Colonic mucosa (tissue), 4 donors: ENCODE data around the gene SYNPO2L. TPM values are rescaled to one million over a fixed set of nuclear protein-coding genes. Genes with fewer than 3 reads are reported as not detected.
"Not testable (repeated sequence)": the region's sequence is repeated elsewhere in the genome, so short reads cannot be mapped to it uniquely, and the experiment has no call there.

ENCODE experiments used
- DNase-seq: peaks from one replicate; pipeline ENCODE4 v3.0.0-alpha.2; 2020
- H3K27ac ChIP-seq: fragments of 200-600 bp; one replicate; pipeline ENCODE4 v1.8.0; 2021
- H3K27me3 ChIP-seq: fragments of 200-600 bp; one replicate; pipeline ENCODE4 v1.8.0; 2021
- H3K36me3 ChIP-seq: fragments of 200-600 bp; one replicate; pipeline ENCODE4 v1.8.0; 2021
- H3K4me1 ChIP-seq: fragments of 200-600 bp; one replicate; pipeline ENCODE4 v1.8.0; 2021; ENCODE audit warnings: mild to moderate bottlenecking
- H3K4me3 ChIP-seq: fragments of 200-600 bp; one replicate; pipeline ENCODE4 v1.8.0; 2021
- H3K9ac ChIP-seq, 2 donors: one replicate each; pipeline ENCODE4 v1.7.0; 2013; ENCODE audit warnings: control low read depth in 2 of 2, low read depth in 2 of 2, low read length in 2 of 2
- H3K9me3 ChIP-seq: fragments of 200-600 bp; one replicate; pipeline ENCODE4 v1.8.0; 2021
- intact Hi-C: fragments of 100-400 bp; cut with DNase I; formaldehyde crosslinking; loops from one replicate; pipeline ENCODE4 v1.14.1; 2022
- total RNA-seq, 2 donors: library from RNA; stranded (reverse); fragmentation: NEBNext Ultra II Directional in 1 of 2; extraction: Animal tissue kit (Norgen Biotek cat#: 25700) in 1 of 2; gene quantifications; one replicate each; pipeline ENCODE4 v1.2.1, GENCODE V29; 2021
- TF ChIP-seq, protein P1 (sequence below): fragments of 200-600 bp; IDR thresholded peaks from one replicate; pipeline ENCODE4 v1.8.0; 2022; ENCODE audit warnings: antibody characterized with exemption, mild to moderate bottlenecking
- donor health status: healthy.
- donor health status: DM: no; HTN: no; CAD: no.
- donor health status: DM: no; HTN: no; CAD: no.

SYNPO2L gene
- total RNA-seq, 2 donors from 2014 or later: 0.05 TPM; not detected in 1

DNA sequence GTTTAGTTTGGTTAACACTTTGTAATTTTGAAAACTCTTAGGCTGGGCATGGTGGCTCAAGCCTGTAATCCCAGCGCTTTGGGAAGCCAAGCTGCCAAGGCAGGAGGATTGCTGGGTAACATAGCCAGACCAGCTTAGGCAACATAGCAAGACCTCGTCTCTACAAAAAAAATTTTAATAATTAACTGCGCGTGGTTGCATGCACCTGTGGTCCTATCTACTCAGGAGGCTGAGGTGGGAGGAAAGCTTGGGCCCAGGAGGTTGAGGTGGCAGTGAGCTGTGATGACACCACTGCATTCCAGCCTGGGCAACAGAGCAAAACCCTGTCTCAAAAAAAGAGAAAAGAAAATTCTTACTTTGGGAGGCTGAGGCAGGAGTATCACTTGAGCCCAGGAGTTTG lies 32.8 kb downstream of the SYNPO2L start:
- TF ChIP-seq, protein P1, sequence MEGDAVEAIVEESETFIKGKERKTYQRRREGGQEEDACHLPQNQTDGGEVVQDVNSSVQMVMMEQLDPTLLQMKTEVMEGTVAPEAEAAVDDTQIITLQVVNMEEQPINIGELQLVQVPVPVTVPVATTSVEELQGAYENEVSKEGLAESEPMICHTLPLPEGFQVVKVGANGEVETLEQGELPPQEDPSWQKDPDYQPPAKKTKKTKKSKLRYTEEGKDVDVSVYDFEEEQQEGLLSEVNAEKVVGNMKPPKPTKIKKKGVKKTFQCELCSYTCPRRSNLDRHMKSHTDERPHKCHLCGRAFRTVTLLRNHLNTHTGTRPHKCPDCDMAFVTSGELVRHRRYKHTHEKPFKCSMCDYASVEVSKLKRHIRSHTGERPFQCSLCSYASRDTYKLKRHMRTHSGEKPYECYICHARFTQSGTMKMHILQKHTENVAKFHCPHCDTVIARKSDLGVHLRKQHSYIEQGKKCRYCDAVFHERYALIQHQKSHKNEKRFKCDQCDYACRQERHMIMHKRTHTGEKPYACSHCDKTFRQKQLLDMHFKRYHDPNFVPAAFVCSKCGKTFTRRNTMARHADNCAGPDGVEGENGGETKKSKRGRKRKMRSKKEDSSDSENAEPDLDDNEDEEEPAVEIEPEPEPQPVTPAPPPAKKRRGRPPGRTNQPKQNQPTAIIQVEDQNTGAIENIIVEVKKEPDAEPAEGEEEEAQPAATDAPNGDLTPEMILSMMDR: no peak
- Histone ChIP-seq H3K27ac (no peak overlapping the region), H3K9ac (no peak overlapping the region), H3K27me3 (no peaks in the 10 kb centered on the region), H3K9me3 (no peaks in the 10 kb centered on the region), H3K4me3 (no peak overlapping the region), H3K4me1 (no peaks in the 10 kb centered on the region), H3K36me3 (no peaks in the 10 kb centered on the region)
- intact Hi-C loops: no loop called here
- DNase-seq: no peak

DNA sequence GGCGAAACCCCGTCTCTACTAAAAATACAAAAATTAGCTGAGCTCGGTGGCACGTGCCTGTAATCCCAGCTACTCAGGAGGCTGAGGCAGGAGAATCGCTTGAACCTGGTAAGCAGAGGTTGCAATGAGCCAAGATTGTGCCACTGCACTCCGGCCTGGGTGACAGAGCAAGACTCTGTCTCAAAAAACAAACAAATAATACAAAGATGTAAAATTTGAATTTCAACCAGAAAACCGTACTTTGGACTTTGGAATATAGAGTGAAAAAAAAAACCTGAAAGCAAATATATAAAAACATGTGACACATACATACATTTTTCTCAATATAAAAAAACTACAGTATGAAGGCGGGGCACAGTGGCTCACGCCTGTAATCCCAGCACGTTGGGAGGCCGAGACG lies 34.9 kb downstream of the SYNPO2L start:
- H3K9ac ChIP-seq, H3K27me3 ChIP-seq, DNase-seq, intact Hi-C loops, H3K4me1 ChIP-seq, H3K9me3 ChIP-seq, H3K36me3 ChIP-seq, H3K4me3 ChIP-seq: not testable (repeated sequence)
- H3K27ac ChIP-seq: peak overlapping the region; percentile 18

DNA sequence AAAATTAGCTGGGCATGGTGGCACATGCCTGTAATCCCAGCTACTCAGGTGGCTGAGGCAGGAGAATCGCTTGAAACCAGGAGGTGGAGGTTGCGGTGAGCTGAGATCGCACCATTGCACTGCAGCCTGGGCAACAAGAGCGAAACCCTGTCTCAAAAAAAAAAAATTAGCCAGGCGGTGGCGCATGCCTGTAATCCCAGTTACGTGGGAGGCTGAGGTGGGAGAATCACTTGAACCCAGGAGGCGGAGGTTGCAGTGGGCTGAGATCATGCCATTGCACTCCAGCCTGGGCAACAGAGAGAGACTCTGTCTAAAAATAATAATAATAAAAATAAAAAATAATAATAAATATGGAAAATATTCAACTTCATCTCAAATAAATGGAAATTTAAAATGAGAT lies 38.7 kb downstream of the SYNPO2L start:
- H3K36me3 ChIP-seq, H3K27me3 ChIP-seq, H3K4me3 ChIP-seq, H3K4me1 ChIP-seq, H3K9me3 ChIP-seq, H3K27ac ChIP-seq, H3K9ac ChIP-seq, DNase-seq, intact Hi-C loops: not testable (repeated sequence)

DNA sequence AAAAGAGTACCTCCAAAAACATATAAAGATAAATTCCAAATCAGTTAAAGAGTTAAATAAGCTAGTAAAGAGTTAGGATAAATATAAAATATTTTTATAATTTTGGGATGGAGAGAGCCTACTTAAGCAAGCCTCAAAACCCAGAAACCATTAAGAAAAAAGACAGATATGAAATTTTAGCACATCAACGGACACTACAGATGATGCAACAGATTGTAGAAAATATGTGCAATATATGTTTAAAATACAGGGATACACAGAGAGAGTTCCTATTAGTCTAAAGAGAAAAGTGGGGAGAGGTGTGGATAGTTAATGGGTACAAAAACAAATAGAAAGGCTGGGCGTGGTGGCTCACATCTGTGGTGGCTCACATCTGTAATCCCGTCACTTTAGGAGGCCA lies 41.1 kb downstream of the SYNPO2L start:
- no peaks in the 10 kb centered on the region for H3K27me3 ChIP-seq

DNA sequence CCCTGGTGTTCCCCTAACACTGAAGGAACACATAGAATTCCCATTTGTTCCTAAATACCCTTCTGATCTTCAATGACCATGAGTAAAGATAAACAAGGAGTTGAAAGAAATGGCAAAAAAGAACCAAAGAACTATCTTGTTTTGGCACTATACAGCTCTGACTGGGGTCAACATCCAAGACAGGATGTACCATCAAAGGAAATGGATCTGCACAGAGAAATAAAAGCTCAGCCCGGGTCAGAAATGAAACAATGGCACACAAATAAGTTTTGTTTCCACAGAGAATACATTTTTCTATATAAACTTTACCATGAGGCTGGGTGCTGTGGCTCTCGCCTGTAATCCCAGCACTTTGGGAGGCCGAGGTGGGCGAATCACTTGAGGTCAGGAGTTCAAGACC lies 46.7 kb downstream of the SYNPO2L start:
- H3K9ac ChIP-seq: no peak overlapping the region
- no peaks in the 10 kb centered on the region for H3K9me3 ChIP-seq
- H3K27me3 ChIP-seq: no peaks in the 10 kb centered on the region
- H3K36me3 ChIP-seq: no peaks in the 10 kb centered on the region
- intact Hi-C loops: no loop called here
- no peak overlapping the region for H3K27ac ChIP-seq
- no peaks in the 10 kb centered on the region for H3K4me1 ChIP-seq
- TF ChIP-seq, protein P1: no peak
- H3K4me3 ChIP-seq: no peak overlapping the region
- DNase-seq: no peak

More for the DNA sequence above, 41.1 kb downstream of the SYNPO2L start:
- DNase-seq: no peak
- no peak overlapping the region for H3K9ac ChIP-seq
- H3K4me3 ChIP-seq: no peak overlapping the region
- intact Hi-C loops: no loop called here
- no peak overlapping the region for H3K27ac ChIP-seq
- H3K4me1 ChIP-seq: no peaks in the 10 kb centered on the region
- H3K9me3 ChIP-seq: no peaks in the 10 kb centered on the region
- TF ChIP-seq, protein P1: no peak
- H3K36me3 ChIP-seq: no peaks in the 10 kb centered on the region

DNA sequence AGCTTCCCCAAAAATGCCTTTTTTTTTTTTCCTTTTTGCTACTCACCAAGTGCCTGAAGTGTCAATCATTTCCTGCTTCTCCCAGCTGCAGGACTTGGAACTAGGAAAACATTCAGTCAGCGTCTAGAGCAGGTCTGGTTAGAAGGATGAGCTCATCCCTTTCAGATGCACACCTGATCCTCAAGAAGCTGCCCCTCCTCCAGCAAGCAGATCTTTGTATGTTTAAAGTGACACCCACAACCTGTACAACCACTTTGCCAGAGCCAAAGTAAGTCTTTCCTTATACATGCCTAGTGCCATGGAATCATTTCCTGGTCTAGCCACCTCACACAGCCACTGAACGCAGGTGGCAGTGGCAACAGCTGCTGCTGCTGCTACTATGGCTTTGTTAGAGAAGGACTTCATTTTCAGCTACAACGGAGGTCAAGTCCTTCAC lies 54.3 kb downstream of the SYNPO2L start:
- intact Hi-C loops: no loop called here
- Histone ChIP-seq H3K4me3 (no peak overlapping the region), H3K4me1 (no peaks in the 10 kb centered on the region), H3K9me3 (no peaks in the 10 kb centered on the region), H3K36me3 (no peaks in the 10 kb centered on the region), H3K27me3 (no peaks in the 10 kb centered on the region), H3K9ac (peak overlapping the region; percentile 24 to 46), H3K27ac (peak overlapping the region; percentile 75)
- TF ChIP-seq, protein P1: no peak
- DNase-seq: peak; percentile 88

DNA sequence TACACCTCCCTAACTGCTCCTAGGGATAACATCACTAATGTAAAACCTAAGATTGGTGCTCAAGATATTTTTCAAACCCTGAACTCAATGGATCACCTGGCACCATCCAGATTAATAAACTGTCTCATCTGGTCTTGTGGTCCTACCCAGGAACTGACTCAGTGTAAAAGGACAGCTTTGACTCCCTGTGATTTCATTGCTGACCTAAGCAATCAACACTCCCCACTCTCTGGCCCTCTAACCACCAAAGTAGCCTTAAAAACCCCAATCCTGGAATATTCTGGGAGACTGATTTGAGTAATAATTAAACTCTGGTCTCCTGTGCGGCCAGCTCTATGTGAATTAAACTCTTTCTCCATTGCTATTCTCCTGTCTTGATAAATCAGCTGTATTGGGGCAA lies 58.5 kb downstream of the SYNPO2L start:
- no peak overlapping the region for H3K4me3 ChIP-seq
- no peaks in the 10 kb centered on the region for H3K36me3 ChIP-seq
- H3K9ac ChIP-seq: no peak overlapping the region
- TF ChIP-seq, protein P1: no peak
- intact Hi-C loops: no loop called here
- H3K27me3 ChIP-seq: no peaks in the 10 kb centered on the region
- H3K27ac ChIP-seq: no peak overlapping the region
- DNase-seq: no peak
- H3K4me1 ChIP-seq: no peaks in the 10 kb centered on the region
- H3K9me3 ChIP-seq: no peaks in the 10 kb centered on the region
